HG03520 (cell line): ENCODE data around the gene KANTR.

Source experiments
- ATAC-seq: cut with Tn5 transposase; IDR thresholded peaks from one replicate; pipeline ENCODE4 v1.9.1; 2021; ENCODE audit warnings: mild to moderate bottlenecking, moderate library complexity; ENCODE audit not compliant: unreplicated experiment

Gene KANTR, protein sequence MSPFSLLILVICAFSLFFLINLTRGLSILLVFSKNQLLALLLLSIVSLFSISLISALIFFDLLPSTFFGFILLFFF

DNA sequence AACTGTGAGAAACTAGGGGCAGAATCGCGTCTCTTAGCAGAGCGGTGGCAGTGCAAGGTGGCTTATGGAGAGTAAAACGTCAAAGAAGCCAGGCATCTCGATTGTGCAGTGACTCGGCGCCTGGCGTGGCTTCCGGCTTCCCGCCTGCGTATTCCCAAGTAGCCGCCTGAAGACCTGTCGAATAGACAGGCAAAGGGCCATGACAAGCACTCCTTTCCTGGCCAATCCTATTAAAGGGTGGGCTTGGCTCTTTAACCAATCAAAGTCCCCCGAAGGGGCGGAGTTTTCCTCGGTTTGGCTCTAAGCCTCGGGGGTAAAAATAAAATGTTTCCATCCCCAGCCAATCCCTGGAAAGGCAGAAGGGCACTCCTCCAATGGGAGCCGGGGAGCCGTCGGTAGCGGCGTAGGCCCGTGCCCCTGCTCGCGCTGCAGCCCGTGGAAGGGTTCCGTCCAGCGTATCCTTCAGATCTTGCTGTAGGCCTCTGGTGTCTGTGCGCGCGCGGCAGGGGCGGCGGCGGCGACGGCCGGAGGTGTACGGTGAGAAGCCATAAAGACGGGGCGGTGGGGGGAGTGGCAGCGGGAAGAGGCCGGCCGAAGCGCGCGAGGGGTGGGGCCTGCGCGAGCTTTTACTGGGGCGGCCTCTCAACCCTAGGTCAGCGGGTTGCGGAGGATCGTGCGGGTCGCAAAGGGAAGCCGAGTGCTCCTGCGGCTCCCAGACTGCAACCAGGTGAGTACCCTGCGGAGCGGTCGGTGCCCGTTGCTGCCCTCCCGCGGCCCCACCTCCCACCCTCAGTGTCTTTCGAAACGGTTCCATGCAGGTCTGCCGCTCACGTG is at the start of gene KANTR:
Gene KANTR (plus strand): TSS at position 395 of the 834 bp plus-strand sequence. CDS start 30,131 bp downstream, outside the sequence.
- peak; percentile 78 for ATAC-seq

DNA sequence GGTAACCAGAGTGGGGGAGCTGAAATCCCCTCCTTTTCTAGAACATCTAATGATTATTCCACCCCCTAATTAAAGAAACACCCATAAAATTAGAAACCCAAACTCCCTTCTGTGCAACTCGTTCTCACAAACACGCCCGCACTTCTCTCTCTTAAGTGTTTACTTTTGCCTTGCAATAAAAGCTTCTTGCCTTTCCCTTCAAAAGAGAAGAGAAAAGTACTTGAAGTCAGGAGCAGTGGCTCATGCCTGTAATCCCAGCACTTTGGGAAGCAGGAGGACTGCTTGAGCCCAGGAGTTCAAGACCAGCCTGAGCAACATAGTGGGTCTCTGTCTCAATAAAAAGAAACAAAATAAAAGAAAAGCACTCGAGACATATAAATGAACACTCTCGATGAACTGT is 48.9 kb upstream of the KANTR start:
- ATAC-seq: no peak

DNA sequence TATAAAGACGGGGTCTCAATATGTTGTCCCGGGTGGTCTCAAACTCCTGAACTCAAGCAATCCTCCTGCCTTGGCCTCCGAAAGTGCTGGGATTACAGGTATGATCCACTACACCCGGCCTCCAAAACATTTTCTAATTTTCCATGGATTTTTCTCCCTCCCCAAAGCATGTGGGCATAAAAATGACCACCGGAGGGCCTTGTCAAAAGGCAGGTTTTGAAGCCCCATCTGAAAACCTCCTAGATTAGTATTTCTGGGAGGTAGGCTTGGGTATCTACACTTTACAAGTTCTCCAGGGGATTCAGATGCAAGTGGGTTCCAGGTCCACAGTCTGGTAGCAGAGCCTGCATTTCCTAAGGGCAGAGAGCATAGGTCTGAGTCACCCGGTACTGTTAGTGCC is 46.7 kb upstream of the KANTR start:
- no peak for ATAC-seq

DNA sequence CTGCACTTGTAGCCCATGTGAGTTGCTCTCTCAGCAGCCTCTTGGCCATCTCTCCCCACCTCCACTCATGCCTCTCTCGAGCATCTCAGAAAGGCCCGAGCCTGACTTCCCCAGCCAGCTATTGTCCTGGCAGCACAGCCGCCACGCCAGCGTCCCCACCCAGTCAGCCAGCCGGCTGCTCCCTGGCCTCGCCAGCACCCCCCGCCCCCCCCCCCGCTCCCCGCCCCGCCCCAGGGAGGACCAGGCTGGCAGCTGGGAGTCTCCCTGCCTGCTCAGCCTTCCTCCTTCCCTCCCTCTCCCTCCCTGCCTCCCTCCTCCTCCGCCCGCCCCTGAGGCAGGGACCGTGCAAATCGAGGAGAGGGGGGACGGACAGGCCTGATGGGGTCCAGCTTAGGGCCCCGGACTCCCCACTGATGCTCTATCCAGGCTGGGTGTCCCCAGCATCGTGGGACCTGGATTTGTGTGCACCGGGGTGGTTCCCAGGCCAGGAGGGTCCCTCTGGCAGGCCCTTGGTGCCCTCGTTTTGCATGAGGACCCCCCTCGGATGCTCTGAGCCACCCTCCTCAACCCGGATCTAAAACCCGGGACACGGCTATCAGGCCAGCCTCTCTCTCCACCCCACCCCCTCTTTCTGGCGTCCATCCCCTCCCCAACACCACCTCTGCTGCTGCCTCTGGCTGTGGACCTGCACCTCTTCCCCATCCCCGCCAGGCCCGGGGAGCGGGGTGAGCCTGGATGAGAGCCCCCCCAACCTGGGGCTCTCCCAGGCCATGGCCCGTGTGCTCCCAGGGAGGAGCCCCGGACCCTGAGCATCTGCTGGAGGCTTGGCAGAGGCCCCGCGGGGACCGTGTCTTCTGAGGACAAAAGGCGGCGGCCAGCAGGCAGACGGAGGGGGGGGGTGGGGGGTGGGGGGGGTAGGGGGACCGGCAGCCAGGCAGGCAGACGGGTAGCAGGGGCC is 45.5 kb upstream of the KANTR start, which contains the start of gene GPR173:
Gene GPR173 (plus strand): TSS at position 621 of the 958 bp plus-strand sequence. CDS start 27,833 bp downstream, outside the sequence.
- no peak for ATAC-seq

DNA sequence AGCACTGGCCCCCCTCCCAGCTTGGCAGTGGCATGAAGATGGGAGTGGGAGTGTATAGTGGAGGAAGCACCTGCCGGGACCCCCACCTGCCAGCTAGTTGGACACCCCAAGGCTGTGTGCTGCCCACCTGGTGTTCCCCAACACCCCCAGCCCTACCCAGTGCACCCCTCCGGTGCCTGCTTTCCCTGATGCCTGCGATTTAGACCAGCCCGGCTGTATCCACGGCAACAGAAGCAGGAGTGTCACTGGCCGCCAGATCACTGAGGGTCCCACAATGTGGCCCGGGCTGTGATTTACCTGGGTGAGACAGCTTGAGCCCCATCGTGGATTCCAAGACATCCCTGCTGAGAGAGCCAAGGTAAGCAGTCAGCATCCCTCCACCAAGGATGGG is 44.8 kb upstream of the KANTR start:
- ATAC-seq: no peak

DNA sequence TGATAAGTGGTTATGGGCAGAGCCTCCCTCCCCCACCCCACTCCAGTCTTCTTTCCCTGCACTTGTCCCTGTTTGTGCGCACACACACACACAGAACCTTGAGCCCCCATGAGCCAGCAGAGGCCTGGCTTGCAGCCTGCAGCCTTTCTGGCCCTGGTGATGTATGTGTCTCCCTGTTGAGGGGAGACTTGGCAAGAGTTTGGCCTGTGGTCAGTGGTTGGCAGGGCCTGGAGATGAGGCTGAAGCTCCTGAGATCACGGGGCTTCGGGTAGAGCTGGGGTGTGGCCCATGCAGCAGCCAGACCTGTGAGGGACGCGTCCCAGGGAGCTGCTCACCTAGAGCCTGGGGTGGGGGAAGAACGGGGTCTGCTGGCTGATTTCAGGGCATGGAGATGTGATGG is 43.1 kb upstream of the KANTR start:
- ATAC-seq: no peak

DNA sequence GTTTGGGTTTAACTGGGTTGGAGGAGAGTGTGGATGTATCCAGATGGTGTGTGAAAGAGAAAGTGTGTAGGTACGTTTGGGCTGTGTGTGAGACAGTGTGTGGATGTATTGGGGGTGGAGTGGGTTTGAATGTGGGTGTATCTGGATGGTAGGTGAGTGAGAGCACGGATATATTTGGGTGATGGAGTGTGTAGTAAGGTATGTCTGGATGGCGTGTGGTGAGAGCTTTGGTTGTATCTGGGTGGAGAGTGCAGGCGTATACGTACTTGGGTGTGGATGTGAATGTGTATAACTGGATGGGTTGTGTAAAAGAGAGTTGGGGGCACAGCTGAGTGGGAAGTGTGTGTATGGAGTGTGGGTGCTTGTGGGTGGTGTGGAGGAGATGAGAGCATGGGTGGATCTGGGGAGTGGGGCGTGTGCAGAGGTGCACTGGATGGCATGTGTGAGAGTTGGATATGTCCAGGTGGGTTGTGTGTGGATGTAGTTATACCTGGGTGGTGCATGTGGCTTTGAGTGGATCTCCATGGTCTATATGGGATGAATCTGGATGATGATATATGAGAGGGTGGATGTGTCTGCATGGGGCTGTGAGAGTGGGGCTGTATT is 38.6 kb upstream of the KANTR start:
- no peak for ATAC-seq

DNA sequence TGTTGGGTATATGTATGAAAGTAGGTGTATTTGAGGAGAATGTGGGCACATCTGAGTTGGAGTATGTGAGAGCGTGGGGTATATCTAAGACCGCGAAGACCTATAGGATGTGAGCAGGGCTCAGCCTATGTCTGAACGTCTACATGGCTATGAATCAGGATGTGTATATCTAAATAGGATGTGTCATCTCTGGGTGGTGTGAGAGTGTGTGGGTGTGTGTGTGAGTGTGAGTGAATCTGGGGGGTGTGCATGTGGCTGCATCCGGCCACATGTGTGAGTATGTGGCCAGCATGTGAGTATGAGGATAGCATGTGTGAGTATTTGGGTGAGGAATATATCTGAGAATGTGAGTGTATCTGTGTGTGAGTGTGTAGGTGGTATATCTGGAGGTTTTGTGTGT is 37.6 kb upstream of the KANTR start:
- no peak for ATAC-seq

DNA sequence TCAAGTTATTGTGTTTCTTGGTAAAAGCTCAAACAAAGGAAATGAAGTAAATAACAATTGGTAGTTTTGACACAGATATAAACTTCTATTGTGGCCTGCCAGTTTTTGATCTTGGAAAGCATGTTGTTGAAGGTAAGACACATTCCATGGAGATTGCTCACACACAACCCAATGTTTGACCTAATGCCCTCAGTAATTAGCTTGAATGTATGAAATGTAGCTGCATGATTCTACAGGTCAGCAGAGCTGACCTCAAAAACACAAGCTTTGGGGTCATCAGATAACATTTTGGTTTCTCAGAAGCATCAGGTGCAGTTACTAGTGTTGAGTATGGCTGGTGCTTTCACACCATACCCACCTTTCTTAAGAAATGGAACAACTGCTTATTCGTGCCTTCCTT is 28.8 kb upstream of the KANTR start:
- no peak for ATAC-seq

DNA sequence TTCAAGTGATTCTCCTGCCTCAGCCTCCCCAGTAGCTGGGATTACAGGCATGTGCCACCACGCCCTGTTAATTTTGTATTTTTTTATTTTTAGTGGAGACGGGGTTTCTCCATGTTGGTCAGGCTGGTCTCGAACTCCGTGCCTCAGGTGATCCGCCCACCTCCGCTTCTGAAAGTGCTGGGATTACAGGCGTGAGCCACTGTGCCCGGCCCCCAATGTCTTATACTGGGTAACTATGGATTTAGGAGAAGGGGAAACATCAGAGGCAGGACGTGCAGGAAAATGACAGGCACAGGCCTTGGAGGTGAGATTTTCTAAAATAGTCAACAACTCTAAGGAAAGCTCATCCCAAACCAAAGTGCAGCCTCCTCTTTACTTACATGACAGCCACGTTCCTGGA is 22.9 kb upstream of the KANTR start:
- ATAC-seq: no peak

DNA sequence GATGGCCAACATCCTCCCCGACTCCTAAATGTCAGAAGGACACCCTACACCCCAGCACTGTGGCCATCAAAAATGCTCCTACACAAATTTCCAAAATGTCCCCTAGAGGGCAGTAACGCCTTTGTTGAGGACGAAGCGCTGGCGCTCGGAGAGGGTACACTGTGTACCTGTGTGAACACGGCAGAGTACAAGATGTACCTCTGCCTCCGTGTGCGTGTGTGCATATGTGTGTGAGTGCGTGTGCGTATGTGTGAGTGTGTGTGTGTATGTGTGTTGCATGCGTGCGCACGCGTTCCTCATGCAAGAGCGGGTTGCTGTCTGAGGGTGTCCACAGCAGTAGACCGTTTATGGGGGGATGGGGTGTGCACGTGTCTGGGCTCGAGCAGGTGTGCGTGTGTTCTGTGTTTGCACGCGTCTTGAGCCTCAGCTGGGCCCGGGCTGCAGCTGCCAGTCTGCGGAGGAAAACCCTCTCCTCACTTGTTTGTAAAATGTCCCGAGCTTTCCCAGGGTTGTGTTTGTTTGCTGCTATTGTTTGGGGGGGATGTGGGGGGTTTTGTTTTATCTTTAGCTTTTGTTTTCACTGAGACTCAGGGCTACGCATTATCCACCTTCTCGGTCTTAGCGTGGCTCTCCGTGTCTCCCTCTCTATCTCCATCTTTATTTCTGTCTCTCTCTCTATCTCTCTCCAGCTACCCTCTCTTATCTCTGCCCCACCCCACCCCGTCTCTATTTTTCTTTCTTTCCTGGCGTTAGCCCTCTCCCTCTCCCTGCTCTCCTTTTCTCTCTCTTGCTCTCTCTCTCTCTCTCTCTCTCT is 22.1 kb upstream of the KANTR start:
- ATAC-seq: peak; percentile 76

DNA sequence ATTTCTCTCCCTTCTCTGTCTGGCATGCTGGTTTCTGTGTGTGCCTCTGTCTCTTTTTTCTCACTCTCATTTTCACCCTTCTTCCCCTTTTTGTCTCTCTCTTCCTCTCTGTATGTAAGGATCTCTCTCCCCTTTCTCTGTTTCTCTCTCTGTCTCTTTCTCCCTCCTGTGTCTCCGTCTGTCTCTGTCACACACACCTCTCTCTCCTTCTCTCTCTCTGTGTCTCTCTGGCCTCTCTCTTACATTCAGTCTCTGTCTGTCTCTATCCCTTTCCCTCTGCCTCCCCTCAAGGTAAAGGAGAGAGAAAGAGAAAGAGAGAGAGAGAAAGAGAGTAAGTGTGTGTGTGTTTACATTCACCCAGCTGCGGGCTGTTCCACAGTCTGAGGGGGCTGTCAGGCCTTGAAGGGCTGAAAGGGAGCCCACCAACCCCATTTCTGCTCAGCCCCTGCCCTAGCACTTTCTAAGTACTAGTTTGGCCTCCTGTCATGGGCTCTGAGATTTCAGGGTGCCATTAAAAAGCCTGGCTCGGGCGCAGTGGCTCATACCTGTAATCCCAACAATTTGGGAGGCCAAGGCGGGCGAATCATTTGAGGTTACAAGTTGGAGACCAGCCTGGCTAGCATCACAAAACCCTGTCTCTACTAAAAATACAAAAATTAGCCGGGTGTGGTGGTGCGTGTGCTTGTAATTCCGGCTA is 21.4 kb upstream of the KANTR start:
- ATAC-seq: no peak

DNA sequence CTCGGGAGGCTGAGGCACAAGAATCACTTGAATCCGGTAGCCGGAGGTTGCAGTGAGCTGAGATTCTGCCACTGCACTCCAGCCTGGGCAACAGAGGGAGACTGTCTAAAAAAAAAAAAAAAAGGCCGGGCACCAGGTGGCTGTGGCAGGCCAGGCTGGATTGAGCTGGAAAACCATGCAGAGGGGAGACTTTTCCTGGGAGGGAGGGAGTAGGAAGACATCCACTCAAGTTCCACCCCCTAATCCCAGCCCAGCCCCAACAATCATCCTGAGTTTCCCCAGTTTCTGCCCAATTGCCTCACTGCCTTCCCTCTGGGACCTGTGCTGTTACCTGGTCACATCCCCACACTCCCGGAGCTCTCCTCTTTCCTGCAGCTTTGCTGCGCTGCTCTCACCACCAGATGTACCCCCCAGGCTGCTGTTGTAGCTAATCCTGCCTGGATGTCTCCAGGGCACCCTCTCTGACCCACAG is 20.8 kb upstream of the KANTR start:
- ATAC-seq: no peak

DNA sequence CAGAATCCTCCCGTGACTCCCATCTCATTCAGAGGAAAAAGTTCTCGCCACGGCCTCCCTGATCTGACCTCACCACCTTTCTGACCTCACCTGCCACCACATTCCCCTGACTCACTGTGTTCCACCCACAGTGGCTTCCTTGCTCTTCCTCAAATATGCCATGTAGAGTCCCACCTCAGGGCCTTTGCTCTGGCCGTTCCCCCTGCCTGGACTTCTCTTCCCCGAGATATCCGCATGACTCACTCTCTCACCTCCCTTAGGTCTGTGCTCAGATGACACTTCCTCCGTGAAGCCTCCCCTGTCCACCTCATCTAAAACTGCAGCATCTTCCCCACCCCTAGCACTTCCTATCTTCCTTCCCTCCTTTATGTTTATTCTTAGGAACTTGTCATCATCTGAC is 18.9 kb upstream of the KANTR start:
- ATAC-seq: no peak

DNA sequence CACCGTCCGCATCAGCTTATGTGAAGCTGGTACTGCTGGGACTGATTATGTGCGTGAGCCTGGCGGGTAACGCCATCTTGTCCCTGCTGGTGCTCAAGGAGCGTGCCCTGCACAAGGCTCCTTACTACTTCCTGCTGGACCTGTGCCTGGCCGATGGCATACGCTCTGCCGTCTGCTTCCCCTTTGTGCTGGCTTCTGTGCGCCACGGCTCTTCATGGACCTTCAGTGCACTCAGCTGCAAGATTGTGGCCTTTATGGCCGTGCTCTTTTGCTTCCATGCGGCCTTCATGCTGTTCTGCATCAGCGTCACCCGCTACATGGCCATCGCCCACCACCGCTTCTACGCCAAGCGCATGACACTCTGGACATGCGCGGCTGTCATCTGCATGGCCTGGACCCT is 17.3 kb upstream of the KANTR start:
- no peak for ATAC-seq

DNA sequence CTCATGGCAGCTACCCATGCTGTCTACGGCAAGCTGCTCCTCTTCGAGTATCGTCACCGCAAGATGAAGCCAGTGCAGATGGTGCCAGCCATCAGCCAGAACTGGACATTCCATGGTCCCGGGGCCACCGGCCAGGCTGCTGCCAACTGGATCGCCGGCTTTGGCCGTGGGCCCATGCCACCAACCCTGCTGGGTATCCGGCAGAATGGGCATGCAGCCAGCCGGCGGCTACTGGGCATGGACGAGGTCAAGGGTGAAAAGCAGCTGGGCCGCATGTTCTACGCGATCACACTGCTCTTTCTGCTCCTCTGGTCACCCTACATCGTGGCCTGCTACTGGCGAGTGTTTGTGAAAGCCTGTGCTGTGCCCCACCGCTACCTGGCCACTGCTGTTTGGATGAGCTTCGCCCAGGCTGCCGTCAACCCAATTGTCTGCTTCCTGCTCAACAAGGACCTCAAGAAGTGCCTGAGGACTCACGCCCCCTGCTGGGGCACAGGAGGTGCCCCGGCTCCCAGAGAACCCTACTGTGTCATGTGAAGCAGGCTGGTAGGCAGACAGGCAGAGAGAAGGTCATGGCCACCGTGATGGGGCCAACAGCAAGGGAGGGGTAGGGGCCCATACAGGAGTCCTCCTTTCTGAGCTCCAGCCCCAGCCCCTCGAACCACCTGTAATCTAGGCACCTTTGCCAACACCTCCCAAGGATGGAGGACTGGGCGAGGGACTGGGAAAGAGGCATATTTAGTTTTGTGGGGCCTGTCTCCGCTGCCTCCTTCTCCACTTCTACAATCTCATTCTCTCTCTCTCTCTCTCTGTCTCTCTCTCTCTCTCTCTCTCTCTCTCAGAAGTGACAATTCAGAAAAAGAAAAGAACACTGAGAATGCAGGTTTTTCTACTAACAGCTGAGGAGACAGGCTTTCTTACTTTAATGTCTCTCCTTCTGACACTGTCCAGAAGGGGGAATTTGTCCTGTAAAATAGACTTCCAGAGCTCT is 16.4 kb upstream of the KANTR start:
- no peak for ATAC-seq

DNA sequence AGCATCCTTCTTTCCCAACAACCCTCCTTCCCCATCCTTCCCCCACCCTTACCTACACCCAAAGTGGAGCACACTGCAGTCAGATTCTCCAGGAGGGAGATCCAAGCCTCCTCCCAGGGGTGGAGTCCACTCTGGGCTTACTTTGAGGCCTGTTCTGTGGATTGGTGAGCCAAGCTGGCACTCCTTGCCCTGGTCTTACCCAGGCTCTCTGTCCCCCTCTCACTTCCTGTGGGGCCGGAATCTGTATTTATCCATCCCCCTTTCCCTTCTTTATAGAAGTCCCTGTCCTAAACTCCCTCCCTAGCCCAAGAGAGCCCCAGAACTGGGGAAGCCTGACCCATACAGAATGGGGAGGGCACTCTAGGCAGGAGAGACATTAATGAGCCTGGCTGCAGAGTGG is 15.0 kb upstream of the KANTR start:
- no peak for ATAC-seq
